ENCODE data around the gene SPATA20. TPM values are rescaled to one million over a fixed set of nuclear protein-coding genes. Genes with fewer than 3 reads are reported as not detected.

Gene SPATA20
- total and polyA plus RNA-seq, 2 of the 4 experiments (the other 2 are of a cell fraction): 17.0 to 35.0 TPM

DNA sequence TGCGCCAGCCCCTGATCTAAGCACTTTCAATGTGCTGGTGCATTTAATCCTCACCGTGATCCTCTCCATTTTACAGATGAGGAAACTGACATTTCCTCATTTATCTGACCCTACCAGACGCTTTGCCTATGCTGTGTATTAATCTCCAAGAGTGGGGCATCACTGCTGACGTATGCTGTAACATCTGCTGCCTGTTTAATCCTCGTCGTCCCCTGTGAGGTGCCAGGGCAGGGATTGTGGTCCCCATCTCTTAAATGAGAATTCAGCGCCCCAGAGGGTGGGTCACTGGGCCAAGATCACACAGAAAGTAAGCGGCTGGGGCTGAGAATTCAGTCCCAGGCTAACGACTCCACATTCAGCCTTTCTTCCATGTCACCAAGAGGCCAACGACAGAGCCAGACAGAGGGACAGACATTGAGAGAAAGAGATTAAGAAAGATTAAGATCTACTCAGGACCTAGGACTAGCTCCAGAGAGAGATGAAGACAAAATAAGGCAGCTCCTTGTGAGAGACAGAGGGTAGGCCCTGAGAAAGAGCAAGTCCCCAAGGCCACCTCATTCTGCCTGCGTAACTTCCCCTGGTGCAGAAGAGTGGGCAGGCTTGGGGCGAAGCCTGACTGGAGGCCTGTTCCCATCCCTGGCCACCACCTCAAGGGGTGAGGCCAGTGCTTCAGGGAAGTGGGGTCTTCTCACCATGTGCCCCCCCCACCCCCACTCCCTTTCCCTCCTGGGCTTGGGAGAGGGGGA, 27.1 kb downstream of the SPATA20 start:
- H4K8ac ChIP-seq (ENCODE audit: low read depth in 2 of 2, low read length in 2 of 2): no peak overlapping the region
- peaks cover 43% of the 10 kb centered on the region for H3K27me3 ChIP-seq (ENCODE audit: control insufficient read depth, insufficient read depth, low read length)
- no peak overlapping the region for H3K56ac ChIP-seq (ENCODE audit: extremely low read depth, insufficient read depth, low read length)
- WGBS, 2 experiments (ENCODE audit: extremely low coverage in 2 of 2, insufficient read length in 1 of 2): 79% methylated on average over 5 of the region's 12 CpGs; no CpG with 5 or more reads in 1 of the 2 experiments
- H4K5ac ChIP-seq (ENCODE audit: low read depth, low read length): no peak overlapping the region
- ATAC-seq (ENCODE audit: low read depth) (no peak), DNase-seq (no peak)
- POLR2A ChIA-PET (ENCODE audit: unreplicated experiment): no interaction called here
- H2AFZ ChIP-seq (replicated peaks; ENCODE audit: low read length, poor library complexity): no peak overlapping the region
- H3K4me3 ChIP-seq (ENCODE audit: insufficient read depth, low read depth, low read length): no peak overlapping the region
- CTCF ChIA-PET: no interaction called here
- H2BK20ac ChIP-seq (ENCODE audit: low read depth, low read length): no peak overlapping the region
- in situ Hi-C loops (cut with MboI; ENCODE audit: low sequenced_read_pairs): no loop called here
- no peak overlapping the region for H2AK5ac ChIP-seq (ENCODE audit: low read depth, low read length)
- H3K9ac ChIP-seq (ENCODE audit: low read depth, low read length): no peak overlapping the region
- H3K9me3 ChIP-seq (ENCODE audit: control insufficient read depth, insufficient read depth, low read length): no peaks in the 10 kb centered on the region
- H3K23ac ChIP-seq (ENCODE audit: low read depth, low read length): no peak overlapping the region
- no peaks in the 10 kb centered on the region for H3K9me1 ChIP-seq (ENCODE audit: insufficient read depth, low read length)
- dilution Hi-C loops (cut with HindIII; ENCODE audit: low sequenced_read_pairs, unreplicated experiment): no loop called here
- no peak overlapping the region for H3K27ac ChIP-seq (ENCODE audit: insufficient read depth, low read length)
- no peak overlapping the region for H2BK5ac ChIP-seq (ENCODE audit: low read depth, low read length, poor library complexity, severe bottlenecking)
- intact Hi-C loops (cut with micrococcal nuclease): no loop called here
- H3K4me2 ChIP-seq (ENCODE audit: low read depth, low read length): no peak overlapping the region
- no peak overlapping the region for H3K18ac ChIP-seq (ENCODE audit: low read depth, low read length)
- no peak overlapping the region for H2BK120ac ChIP-seq (ENCODE audit: low read depth, low read length)
- no peak overlapping the region for H2AK9ac ChIP-seq (replicated peaks; ENCODE audit: low read depth, low read length, poor library complexity)
- TF ChIP-seq MAFK (IDR thresholded peaks at IDR 0.05; ENCODE audit: low read depth, low read length) (no peak), MXI1 (IDR thresholded peaks at IDR 0.05; ENCODE audit: borderline replicate concordance, low read depth, low read length) (no peak), RCOR1 (IDR thresholded peaks at IDR 0.05; ENCODE audit: insufficient replicate concordance, low read length) (no peak), CHD1 (IDR thresholded peaks at IDR 0.05; ENCODE audit: low read depth, low read length) (no peak), BHLHE40 (IDR thresholded peaks at IDR 0.05; ENCODE audit: low read depth, low read length) (no peak), MAZ (IDR thresholded peaks at IDR 0.05; ENCODE audit: borderline replicate concordance, low read depth, low read length) (no peak), USF2 (IDR thresholded peaks at IDR 0.05; ENCODE audit: low read depth, low read length) (no peak), ELK1 (IDR thresholded peaks at IDR 0.05; ENCODE audit: borderline replicate concordance, low read depth, low read length) (no peak), CEBPB (IDR thresholded peaks at IDR 0.05; ENCODE audit: low read depth, low read length) (no peak), FOS (IDR thresholded peaks at IDR 0.05; ENCODE audit: low read depth, low read length) (no peak)
- no peaks in the 10 kb centered on the region for H4K20me1 ChIP-seq (ENCODE audit: insufficient read depth, low read length)
- no peak overlapping the region for H4K91ac ChIP-seq (ENCODE audit: insufficient read depth, low read depth, low read length)
- H3K4me1 ChIP-seq (ENCODE audit: control insufficient read depth, insufficient read depth, low read length): no peaks in the 10 kb centered on the region
- no peaks in the 10 kb centered on the region for H3K36me3 ChIP-seq (ENCODE audit: control insufficient read depth, insufficient read depth, low read length)
- H3K79me1 ChIP-seq (ENCODE audit: low read depth in 1 of 2, low read length in 2 of 2): no peaks in the 10 kb centered on the region
- H2BK15ac ChIP-seq (ENCODE audit: low read depth, low read length): no peak overlapping the region
- no peak overlapping the region for H3K4ac ChIP-seq (ENCODE audit: low read depth, low read length)
- H3K14ac ChIP-seq (replicated peaks; ENCODE audit: low read depth, low read length): no peak overlapping the region
- BruUV-seq (replicated peaks): no TSS peak
